BLaER1 treated with 17β-estradiol and CSF1 and Interleukin-3, amounts not matched to agents 10 nM and 100 nM (cell line): Measurements from ENCODE around the gene TRMT1.

Source experiments
- H3K27ac ChIP-seq, 11 experiments: shearing (Covaris generic); formaldehyde crosslinking; 2 replicates each; pipeline ENCODE4 v1.8.1; 2022
- H3K27me3 ChIP-seq, 11 experiments: shearing (Covaris generic); formaldehyde crosslinking; 2 replicates each; pipeline ENCODE4 v1.8.1; 2022
- H3K36me3 ChIP-seq, 11 experiments: shearing (Covaris generic); formaldehyde crosslinking; 2 replicates each; pipeline ENCODE4 v1.8.1; 2022
- H3K4me1 ChIP-seq, 10 experiments: shearing (Covaris generic); formaldehyde crosslinking; 2 replicates each; pipeline ENCODE4 v1.8.1; 2022
- H3K4me2 ChIP-seq, 11 experiments: shearing (Covaris generic); formaldehyde crosslinking; 2 replicates each; pipeline ENCODE4 v1.8.1; 2022
- H3K4me3 ChIP-seq, 10 experiments: shearing (Covaris generic); formaldehyde crosslinking; 2 replicates each; pipeline ENCODE4 v1.8.1; 2022
- H3K9ac ChIP-seq, 11 experiments: shearing (Covaris generic); formaldehyde crosslinking; 2 replicates each; pipeline ENCODE4 v1.8.1; 2022
- H3K9me3 ChIP-seq, 11 experiments: shearing (Covaris generic); formaldehyde crosslinking; replicated peaks in 1 of 11; 2 replicates each; pipeline ENCODE4 v1.8.1; 2022
- H4K20me1 ChIP-seq, 11 experiments: shearing (Covaris generic); formaldehyde crosslinking; 2 replicates each; pipeline ENCODE4 v1.8.1; 2022
- Cebpa-rat ChIP-seq, 11 experiments: shearing (Covaris generic); IDR thresholded peaks; 2 replicates each; pipeline ENCODE4 v1.8.1; 2022

The TRMT1 gene

DNA sequence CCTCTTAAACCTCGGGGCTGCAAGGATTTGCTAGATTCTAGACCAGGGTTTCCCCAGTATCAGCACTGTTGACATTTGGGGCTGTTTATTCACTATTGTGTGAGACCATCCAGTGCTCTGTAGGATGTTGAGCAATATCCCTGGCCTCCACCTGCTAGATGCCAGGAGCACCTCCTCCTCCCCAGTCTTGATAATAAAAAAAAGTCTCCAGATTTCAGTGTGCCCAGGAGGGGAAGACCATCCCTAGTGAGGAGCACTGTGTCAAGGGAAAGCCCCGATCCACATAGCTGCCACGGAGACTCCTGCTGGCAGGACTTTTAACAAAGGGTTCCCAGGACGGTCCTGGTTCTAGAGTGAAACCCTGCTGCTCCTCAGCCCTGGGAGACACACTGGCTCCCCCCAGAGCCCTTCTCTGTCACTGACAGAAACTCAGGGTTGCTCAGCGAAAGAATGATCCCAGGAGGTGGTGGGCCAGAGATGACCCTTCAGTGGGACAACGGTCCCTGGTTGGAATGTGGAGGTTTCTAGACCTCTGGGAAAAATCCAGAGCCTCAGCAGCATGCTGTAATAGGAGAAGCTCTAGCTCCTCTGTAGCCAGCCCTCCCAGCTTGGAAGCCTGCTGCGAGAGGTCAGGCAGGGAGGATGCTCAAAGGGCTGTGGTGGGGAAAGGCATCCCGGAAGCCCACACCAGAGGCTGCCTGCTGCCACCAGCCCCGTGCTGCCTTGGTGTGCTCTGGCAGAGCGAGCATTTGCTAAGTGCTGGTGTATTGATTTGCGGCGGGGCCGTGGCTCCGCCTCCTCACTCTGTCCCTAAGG lies 34.1 kb downstream of the TRMT1 start:
- Histone ChIP-seq H3K36me3 (peaks cover 0 to 59% (median 35%) of the 10 kb centered on the region in 11 experiments; a peak in 15 of 22 replicates), H3K27ac (no peak overlapping the region; a peak in 1 of 22 replicates), H3K4me1 (peaks cover 16 to 35% (median 26%) of the 10 kb centered on the region in 10 experiments), H4K20me1 (peaks cover 0 to 10% (median 0%) of the 10 kb centered on the region in 11 experiments; a peak in 5 of 22 replicates), H3K9me3 (no peaks in the 10 kb centered on the region), H3K9ac (peak overlapping the region in 6 of 11 experiments; percentile 3 to 38 (median 15); a peak in 4 of 22 replicates), H3K27me3 (no peaks in the 10 kb centered on the region), H3K4me3 (no peak overlapping the region), H3K4me2 (no peak overlapping the region)
- 0 out of 22 replicates have a peak, but pooled peaks of 1 of the 11 experiments have one; percentile 18 for TF ChIP-seq Cebpa-rat (IDR thresholded peaks at IDR 0.05)

DNA sequence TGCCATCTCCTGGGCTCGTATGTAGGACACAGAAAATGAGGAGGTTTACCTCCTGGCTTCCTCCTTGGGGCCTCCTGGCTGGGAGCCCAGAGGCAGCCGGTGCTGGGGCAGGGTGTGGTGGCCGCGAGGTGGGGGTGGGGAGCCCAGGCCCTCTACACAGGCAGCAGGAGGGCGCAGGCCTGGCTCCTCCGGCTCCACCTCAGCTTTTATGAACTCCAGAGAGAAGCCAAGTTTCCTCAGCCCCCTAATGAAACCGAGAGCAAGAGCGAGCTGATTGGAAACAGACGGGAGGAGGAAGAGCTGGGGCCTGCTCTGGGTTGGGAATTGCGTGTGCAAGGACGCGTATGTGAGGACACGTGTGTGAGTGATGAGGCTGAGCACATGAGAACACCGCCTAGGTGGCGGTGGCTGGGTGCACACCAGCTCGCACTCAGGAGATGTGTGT lies 37.0 kb downstream of the TRMT1 start:
- Histone ChIP-seq H3K4me1 (peaks cover 21 to 48% (median 46%) of the 10 kb centered on the region in 10 experiments), H3K36me3 (peaks cover 0 to 63% (median 36%) of the 10 kb centered on the region in 11 experiments; a peak in 15 of 22 replicates), H3K4me2 (peak overlapping the region; percentile 24 to 65 (median 34); a peak in 17 of 22 replicates), H4K20me1 (peaks cover 0 to 30% (median 9%) of the 10 kb centered on the region in 11 experiments; a peak in 8 of 22 replicates), H3K27ac (peak overlapping the region in 2 of 11 experiments; percentile 3 to 6; a peak in 1 of 22 replicates), H3K4me3 (no peak overlapping the region), H3K27me3 (no peaks in the 10 kb centered on the region), H3K9ac (peak overlapping the region in 7 of 11 experiments; percentile 16 to 64 (median 31); a peak in 9 of 22 replicates), H3K9me3 (no peaks in the 10 kb centered on the region)
- no peak for TF ChIP-seq Cebpa-rat (IDR thresholded peaks at IDR 0.05)

DNA sequence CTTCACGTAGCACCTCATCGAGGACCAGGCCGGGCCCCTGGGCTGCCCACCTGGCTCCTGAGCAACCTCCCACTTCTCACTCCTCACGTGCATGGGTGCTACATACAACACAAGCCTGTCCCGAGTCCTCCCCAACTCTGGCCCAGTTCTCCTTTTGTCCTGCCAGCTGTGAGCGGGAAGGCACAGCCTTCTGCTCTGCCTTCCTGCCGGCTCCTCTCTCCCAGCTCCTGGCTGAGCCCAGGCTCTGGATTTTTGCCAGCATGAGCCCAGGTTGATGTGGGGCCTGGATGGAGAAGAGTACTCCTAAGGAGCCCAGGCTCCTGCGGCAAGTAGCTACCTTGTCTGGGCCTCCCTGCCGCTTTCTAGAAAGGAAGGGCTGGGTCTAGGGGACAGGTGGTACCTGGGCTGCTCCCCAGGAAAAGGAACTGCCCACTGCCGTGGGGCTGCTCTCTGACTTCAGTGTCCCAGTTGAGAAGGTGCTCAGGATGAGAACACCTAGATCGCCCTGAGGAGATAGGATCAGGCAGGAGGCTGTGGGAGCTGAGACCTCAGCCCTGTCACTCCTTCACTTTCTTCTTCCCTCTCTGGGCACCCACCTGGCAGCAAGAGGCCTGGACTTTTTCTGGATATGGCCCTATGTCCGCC lies 37.5 kb downstream of the TRMT1 start:
- no peak for TF ChIP-seq Cebpa-rat (IDR thresholded peaks at IDR 0.05)
- H3K27me3 ChIP-seq, result no peaks in the 10 kb centered on the region
- no peaks in the 10 kb centered on the region for H3K9me3 ChIP-seq
- peaks cover 0 to 30% (median 9%) of the 10 kb centered on the region in 11 experiments; a peak in 8 of 22 replicates for H4K20me1 ChIP-seq
- no peak overlapping the region for H3K4me3 ChIP-seq
- H3K36me3 ChIP-seq, result peaks cover 0 to 64% (median 39%) of the 10 kb centered on the region in 11 experiments; a peak in 16 of 22 replicates
- H3K4me2 ChIP-seq, result peak overlapping the region; percentile 24 to 65 (median 34); a peak in 17 of 22 replicates
- H3K4me1 ChIP-seq, result peaks cover 21 to 48% (median 46%) of the 10 kb centered on the region in 10 experiments
- H3K27ac ChIP-seq, result peak overlapping the region in 2 of 11 experiments; percentile 3 to 6; a peak in 1 of 22 replicates
- H3K9ac ChIP-seq, result peak overlapping the region in 7 of 11 experiments; percentile 16 to 64 (median 31); a peak in 9 of 22 replicates

DNA sequence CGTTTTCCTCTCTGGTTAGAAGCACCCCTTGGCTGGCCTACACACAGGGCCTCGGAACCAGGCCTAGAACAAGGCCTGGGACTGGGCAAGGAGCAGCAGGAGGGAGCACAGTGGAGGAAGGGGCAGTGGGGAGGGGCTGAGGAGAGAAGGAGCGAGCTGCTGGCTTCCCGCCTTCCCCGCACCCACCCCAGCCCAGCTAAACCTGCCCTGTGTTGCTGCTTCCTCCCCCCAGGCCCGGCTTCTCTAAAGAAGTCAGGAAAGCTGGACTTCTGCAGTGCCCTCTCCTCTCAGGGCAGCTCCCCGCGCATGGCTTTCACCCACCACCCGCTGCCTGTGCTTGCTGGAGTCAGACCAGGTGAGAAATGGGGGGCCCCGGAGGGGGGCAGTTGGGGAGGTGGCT lies 38.2 kb downstream of the TRMT1 start:
- H3K9ac ChIP-seq, result peak overlapping the region in 4 of 11 experiments; percentile 4 to 57 (median 28); a peak in 3 of 22 replicates

DNA sequence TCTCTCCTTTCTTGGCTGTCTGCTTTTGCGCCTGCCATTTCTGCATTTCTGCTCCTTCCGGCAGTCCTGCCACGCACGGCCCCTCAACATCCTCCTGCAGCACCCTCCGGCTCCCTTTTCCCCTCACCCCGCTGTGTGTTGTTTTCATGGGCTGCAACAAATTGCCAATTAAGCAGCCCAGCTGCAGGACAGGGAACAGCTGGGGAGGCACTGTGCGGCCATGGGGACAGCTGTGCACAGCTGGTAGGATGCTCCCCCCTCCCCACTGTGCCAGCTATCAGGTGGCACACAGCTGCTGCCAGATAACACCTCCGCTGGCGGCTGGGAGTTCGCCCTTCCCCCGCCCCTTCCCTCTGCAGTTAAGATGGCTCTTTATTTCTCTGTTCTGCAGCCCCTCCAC lies 39.3 kb downstream of the TRMT1 start:
- H3K9ac ChIP-seq, result peak overlapping the region in 8 of 11 experiments; percentile 1 to 52 (median 33); a peak in 6 of 22 replicates
- no peak for TF ChIP-seq Cebpa-rat (IDR thresholded peaks at IDR 0.05)
- no peaks in the 10 kb centered on the region for H3K9me3 ChIP-seq
- H3K27me3 ChIP-seq, result no peaks in the 10 kb centered on the region
- peak overlapping the region in 3 of 11 experiments; percentile 32 to 55 (median 48); a peak in 6 of 22 replicates for H3K27ac ChIP-seq
- H3K4me3 ChIP-seq, result no peak overlapping the region; a peak in 1 of 20 replicates
- peaks cover 21 to 51% (median 47%) of the 10 kb centered on the region in 10 experiments for H3K4me1 ChIP-seq
- peaks cover 0 to 60% (median 32%) of the 10 kb centered on the region in 11 experiments; a peak in 16 of 22 replicates for H3K36me3 ChIP-seq
- peaks cover 0 to 30% (median 6%) of the 10 kb centered on the region in 11 experiments; a peak in 8 of 22 replicates for H4K20me1 ChIP-seq
- H3K4me2 ChIP-seq, result peak overlapping the region; percentile 65 to 90 (median 78)

More for the DNA sequence above, 38.2 kb downstream of the TRMT1 start:
- Histone ChIP-seq H3K36me3 (peaks cover 0 to 64% (median 39%) of the 10 kb centered on the region in 11 experiments; a peak in 16 of 22 replicates), H3K9me3 (no peaks in the 10 kb centered on the region), H3K4me1 (peaks cover 21 to 48% (median 46%) of the 10 kb centered on the region in 10 experiments), H4K20me1 (peaks cover 0 to 30% (median 9%) of the 10 kb centered on the region in 11 experiments; a peak in 8 of 22 replicates), H3K27ac (no peak overlapping the region), H3K4me3 (no peak overlapping the region), H3K27me3 (no peaks in the 10 kb centered on the region), H3K4me2 (peak overlapping the region in 7 of 11 experiments; percentile 26 to 78 (median 37); a peak in 5 of 22 replicates)
- TF ChIP-seq Cebpa-rat (IDR thresholded peaks at IDR 0.05), result no peak

DNA sequence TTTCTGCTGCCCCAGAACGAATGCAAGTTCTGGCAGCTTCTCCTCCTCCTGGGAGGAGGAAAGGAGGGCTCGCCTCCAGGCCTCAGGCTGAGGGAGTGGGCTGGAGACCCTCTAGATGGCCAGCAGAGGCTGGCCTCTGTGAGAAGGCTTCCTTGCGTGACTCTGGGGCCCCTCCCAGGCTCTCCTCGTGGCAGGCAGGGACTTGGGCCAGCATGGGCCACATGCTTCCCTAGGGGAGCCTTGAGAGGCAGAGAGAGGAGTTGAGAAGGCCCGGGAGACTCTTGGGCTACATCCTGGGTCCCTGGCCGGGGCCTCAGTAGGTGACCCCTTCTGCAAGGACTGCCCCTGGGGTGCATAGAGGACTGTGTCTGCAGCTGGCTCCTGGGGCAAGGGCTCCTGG lies 39.8 kb downstream of the TRMT1 start:
- Histone ChIP-seq H3K9me3 (no peaks in the 10 kb centered on the region), H3K36me3 (peaks cover 0 to 56% (median 28%) of the 10 kb centered on the region in 11 experiments; a peak in 16 of 22 replicates), H3K27ac (peak overlapping the region in 5 of 11 experiments; percentile 4 to 55 (median 37); a peak in 7 of 22 replicates), H3K27me3 (no peaks in the 10 kb centered on the region), H4K20me1 (peaks cover 0 to 35% (median 6%) of the 10 kb centered on the region in 11 experiments; a peak in 8 of 22 replicates), H3K9ac (peak overlapping the region in 9 of 11 experiments; percentile 1 to 52 (median 32); a peak in 10 of 22 replicates), H3K4me2 (peak overlapping the region; percentile 65 to 90 (median 78)), H3K4me1 (peaks cover 21 to 55% (median 48%) of the 10 kb centered on the region in 10 experiments), H3K4me3 (no peak overlapping the region; a peak in 1 of 20 replicates)
- TF ChIP-seq Cebpa-rat (IDR thresholded peaks at IDR 0.05), result no peak

DNA sequence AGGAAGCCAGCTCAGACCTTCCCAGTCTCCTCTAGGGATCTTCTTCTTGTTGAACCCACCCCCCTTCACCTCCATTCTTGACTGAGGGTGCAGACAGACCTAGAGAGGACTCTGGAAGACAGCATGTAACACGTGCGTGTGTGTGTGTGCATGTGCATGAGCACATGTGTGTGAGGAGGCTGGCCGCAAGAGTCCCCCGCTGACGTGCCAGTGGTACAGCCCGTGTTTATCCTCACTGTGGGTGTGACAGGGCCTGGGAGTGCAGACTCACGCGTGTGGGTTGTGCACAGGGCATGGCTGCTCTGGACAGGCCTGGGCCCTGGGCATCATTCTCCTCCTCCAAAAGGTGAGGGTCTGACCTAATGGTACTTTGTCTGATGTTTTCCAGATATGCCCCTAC lies 40.2 kb downstream of the TRMT1 start:
- TF ChIP-seq Cebpa-rat (IDR thresholded peaks at IDR 0.05), result no peak
- peaks cover 21 to 60% (median 52%) of the 10 kb centered on the region in 10 experiments for H3K4me1 ChIP-seq
- no peaks in the 10 kb centered on the region for H3K27me3 ChIP-seq
- peaks cover 0 to 51% (median 23%) of the 10 kb centered on the region in 11 experiments; a peak in 16 of 22 replicates for H3K36me3 ChIP-seq
- H3K9me3 ChIP-seq, result no peaks in the 10 kb centered on the region
- peak overlapping the region in 3 of 11 experiments; percentile 32 to 55 (median 48); a peak in 5 of 22 replicates for H3K27ac ChIP-seq
- peak overlapping the region; percentile 65 to 90 (median 78) for H3K4me2 ChIP-seq
- no peak overlapping the region for H3K4me3 ChIP-seq
- H4K20me1 ChIP-seq, result peaks cover 0 to 37% (median 6%) of the 10 kb centered on the region in 11 experiments; a peak in 8 of 22 replicates
- H3K9ac ChIP-seq, result peak overlapping the region in 6 of 11 experiments; percentile 3 to 52 (median 30); a peak in 9 of 22 replicates

DNA sequence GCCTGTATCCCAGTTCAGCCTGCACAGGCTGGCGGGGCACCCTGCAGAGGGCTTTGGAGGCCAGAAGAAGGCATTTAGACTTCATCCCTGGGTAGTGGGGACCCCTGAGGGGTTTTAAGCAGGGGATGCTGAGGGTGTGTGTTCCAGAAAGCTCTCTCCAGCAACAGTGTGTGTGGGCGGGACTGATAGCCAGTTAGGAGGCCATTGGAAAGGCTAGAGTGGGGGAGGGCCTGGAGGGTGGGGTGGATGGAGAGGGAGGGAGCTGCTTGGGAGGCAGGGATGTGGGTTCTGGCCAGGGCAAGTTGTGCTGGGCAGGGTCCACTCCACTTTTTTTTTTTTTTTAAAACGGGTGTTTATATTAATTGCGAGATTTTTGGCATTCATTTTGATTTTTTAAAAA lies 42.2 kb downstream of the TRMT1 start:
- Histone ChIP-seq H4K20me1 (peaks cover 0 to 53% (median 7%) of the 10 kb centered on the region in 11 experiments; a peak in 8 of 22 replicates), H3K36me3 (peaks cover 0 to 41% (median 21%) of the 10 kb centered on the region in 11 experiments; a peak in 16 of 22 replicates), H3K4me3 (no peak overlapping the region), H3K27ac (no peak overlapping the region), H3K4me2 (no peak overlapping the region), H3K9ac (no peak overlapping the region), H3K4me1 (peaks cover 25 to 76% (median 67%) of the 10 kb centered on the region in 10 experiments), H3K9me3 (no peaks in the 10 kb centered on the region), H3K27me3 (no peaks in the 10 kb centered on the region)
- no peak for TF ChIP-seq Cebpa-rat (IDR thresholded peaks at IDR 0.05)
